ENCODE data around the gene ROS1.

GRCh38 chr6:117269638-117270054 is 156.1 kb downstream of the ROS1 start:
- TF ChIP-seq POLR2AphosphoS5 (IDR thresholded peaks at IDR 0.05; ENCODE audit: insufficient read depth, low read depth, low read length) = no peak
- TF ChIP-seq, protein P1, sequence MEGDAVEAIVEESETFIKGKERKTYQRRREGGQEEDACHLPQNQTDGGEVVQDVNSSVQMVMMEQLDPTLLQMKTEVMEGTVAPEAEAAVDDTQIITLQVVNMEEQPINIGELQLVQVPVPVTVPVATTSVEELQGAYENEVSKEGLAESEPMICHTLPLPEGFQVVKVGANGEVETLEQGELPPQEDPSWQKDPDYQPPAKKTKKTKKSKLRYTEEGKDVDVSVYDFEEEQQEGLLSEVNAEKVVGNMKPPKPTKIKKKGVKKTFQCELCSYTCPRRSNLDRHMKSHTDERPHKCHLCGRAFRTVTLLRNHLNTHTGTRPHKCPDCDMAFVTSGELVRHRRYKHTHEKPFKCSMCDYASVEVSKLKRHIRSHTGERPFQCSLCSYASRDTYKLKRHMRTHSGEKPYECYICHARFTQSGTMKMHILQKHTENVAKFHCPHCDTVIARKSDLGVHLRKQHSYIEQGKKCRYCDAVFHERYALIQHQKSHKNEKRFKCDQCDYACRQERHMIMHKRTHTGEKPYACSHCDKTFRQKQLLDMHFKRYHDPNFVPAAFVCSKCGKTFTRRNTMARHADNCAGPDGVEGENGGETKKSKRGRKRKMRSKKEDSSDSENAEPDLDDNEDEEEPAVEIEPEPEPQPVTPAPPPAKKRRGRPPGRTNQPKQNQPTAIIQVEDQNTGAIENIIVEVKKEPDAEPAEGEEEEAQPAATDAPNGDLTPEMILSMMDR (IDR thresholded peaks at IDR 0.05; ENCODE audit: extremely low read depth in 1 of 2, insufficient read depth in 1 of 2, low read depth in 1 of 2, low read length in 2 of 2) = no peak
- TF ChIP-seq EZH2 (IDR thresholded peaks at IDR 0.05; ENCODE audit: borderline replicate concordance, low read depth, low read length, severe bottlenecking) = no peak
- TF ChIP-seq FOS (IDR thresholded peaks at IDR 0.05; ENCODE audit: borderline replicate concordance, insufficient read depth, low read length) = no peak
- TF ChIP-seq MYC (IDR thresholded peaks at IDR 0.05; ENCODE audit: low read depth, low read length) = no peak
- no peak for TF ChIP-seq POLR2A (IDR thresholded peaks at IDR 0.05; ENCODE audit: low read depth, low read length)
